Hematopoietic multipotent progenitor cell treated with erythropoietin and hydrocortisone succinate and interleukin-3 and kit ligand, for 4 days (in vitro differentiated cells): ENCODE results near the gene GIGYF2.

Source experiments
- DNase-seq: peaks from one replicate; pipeline ENCODE4 v3.0.0-alpha.2; 2015

The GIGYF2 gene

GRCh38 chr2:232883116-232883721 lies 186.1 kb downstream of the GIGYF2 start:
- DNase-seq, result no peak

DNA sequence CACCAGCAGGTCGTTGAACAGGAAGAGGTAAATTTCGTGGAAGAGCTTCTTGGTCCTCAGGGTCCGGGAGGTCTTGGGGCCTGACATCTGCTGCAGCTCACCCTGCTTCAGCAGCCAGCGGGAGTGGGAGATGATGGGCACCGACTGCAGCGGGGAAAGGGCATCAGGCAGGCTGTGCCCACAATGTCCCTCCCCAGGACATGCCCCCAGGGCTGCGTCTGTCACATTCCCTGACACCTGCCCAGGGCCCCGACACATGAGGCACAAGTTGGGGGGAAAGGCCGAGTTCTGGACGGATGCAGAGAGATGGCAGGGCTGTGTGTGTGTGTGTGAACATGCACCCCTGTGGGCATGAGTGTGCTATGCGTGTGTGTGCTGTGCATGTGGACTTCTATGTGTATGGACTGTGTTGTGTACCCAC lies 186.9 kb downstream of the GIGYF2 start:
- no peak for DNase-seq

DNA sequence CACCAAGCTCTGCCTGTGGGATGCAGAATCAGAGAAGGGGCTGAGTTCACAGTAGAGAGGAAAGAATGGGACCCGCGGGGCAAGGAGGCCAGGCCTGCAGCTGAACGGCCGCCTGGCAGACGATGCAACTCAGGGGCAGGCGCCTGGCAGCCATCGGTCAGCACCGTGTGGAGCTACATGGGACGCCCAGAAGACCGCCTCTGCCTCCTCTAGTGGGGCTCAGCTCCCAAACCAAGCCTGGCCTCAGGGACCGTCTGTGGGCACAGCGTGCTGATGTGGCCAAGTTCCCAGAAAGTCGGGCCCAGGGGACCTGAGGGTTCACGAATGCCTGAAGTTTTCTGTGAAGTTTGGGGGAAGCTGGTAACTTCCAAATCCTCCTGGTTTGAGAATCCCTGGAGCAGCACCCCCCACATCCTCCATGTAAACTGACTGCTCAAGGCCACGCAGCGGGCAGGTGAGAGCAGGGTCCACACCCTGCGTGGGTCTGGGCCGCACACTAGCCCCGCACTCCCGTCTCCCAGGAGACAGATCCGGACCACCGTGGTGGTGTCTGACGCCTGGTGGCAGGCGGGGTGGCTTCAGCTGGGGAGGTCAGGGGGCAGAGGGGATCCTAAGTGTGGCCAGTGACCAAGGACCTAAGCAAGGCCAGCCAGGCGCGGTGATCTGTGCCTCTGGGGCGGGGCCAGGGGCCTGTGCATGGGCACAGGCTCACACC lies 187.6 kb downstream of the GIGYF2 start:
- DNase-seq, result no peak

- no peak for DNase-seq
Observed at GRCh38 chr2:232885264-232885961, 188.3 kb downstream of the GIGYF2 start.

- no peak for DNase-seq
Observed at GRCh38 chr2:232886176-232886575, 189.0 kb downstream of the GIGYF2 start.

DNA sequence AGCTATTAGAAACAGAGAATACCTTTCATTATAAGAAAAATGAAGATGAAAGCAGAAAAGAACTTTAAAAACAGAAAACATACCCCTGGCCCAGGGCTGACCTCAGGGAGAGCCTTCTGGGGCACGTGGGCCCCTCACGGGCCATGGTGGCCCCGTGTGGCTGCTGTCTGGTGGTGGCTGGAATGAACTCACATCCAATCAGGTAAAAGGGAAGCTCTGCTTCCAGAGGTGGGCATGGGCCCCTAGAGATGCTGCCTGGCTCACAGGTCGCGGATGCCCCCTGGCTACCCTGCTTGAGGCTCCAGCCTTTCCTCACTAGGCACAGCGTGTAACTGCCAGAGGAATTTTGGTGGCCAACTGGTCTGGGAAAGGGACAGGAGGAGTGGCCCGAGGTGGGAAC lies 189.5 kb downstream of the GIGYF2 start:
- DNase-seq, result no peak

DNA sequence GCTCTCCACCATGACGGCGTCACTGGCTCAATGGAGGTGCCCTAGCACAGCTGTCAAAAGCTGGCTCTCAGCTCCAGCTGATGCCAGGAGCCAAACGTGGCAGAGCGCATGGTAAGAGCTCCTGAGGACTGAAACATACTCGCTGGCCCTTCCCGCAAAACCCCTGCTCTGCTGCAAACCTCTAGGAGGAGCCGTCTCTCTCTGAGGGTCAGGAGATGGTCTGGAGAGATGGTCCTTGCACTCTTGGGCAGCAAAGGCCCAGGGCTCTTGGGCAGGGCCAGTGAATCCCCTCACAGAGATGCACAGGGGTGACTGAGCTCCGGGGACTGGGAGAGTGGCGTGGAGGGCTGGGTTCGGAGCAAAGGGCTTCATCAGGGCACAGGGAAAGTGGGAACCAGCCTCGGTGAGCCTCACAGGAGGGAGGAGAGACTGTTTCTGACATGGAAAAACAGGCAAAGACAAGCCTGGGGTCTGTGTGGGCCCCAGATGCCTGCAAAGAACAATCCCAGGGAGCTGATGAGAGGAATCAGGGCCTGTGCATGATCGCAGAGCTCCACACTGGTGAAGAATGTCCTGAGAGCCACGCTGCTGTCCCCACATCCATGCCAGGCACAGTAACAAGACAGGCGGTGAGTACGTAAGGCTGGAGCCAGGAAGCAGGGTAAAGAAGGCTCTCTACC lies 190.2 kb downstream of the GIGYF2 start:
- DNase-seq, result no peak

DNA sequence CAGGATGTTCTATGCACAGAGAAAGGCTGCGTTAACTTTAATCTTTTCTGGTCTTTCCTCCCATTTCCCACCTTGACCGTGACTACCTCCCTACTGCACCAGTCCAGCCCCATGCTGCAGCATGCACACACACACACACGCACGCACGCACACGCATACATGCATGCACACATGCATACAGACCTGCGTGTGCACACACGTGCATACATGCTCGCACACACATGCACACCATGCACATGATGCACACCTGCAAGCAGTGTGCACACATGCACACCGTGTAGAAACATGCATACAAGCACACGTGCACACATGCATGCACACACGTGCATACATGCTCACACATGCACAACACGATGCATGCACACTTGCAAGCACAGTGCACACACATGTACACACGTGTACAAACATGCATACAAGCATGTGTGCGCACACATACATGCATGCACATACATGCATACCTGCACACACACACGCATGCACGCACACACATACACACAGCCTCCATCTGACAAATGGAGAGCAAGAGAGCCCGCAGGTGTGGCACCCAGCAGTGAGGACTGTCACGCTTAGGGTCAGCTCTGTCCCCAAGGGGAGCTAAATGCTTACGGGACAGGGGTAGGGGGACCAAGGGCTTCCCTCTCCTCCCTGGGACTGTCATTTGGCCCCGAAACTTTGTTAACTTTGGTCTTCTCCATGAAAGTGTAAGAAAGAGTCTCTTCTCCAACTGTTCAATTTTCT lies 191.1 kb downstream of the GIGYF2 start:
- no peak for DNase-seq

GRCh38 chr2:232888839-232889529 lies 191.9 kb downstream of the GIGYF2 start:
- no peak for DNase-seq

DNA sequence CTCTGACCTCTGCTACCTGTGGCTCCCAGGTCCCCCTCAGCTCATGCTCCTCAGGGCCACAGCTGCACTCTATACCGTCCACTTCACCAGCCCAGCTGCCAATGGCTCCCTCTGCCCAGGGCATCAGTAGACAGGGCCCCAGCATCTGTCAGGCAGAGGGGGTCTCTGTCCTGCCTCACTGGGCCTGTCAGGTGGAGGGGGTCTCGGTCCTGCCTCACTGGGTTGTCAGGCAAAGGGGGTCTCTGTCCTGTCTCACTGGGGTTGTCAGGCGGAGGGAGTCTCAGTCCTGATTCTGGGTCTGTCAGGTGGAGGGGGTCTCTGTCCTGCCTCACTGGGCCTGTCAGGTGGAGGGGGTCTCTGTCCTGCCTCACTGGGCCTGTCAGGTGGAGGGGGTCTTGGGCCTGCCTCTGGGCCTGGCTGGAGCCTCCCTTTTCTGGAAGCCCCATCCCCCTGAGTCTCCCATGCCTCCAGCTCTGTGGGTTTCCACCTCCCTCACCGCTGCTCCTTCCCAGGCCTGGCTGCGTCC lies 192.8 kb downstream of the GIGYF2 start:
- DNase-seq, result no peak

GRCh38 chr2:232890536-232890895 lies 193.4 kb downstream of the GIGYF2 start:
- DNase-seq, result no peak

DNA sequence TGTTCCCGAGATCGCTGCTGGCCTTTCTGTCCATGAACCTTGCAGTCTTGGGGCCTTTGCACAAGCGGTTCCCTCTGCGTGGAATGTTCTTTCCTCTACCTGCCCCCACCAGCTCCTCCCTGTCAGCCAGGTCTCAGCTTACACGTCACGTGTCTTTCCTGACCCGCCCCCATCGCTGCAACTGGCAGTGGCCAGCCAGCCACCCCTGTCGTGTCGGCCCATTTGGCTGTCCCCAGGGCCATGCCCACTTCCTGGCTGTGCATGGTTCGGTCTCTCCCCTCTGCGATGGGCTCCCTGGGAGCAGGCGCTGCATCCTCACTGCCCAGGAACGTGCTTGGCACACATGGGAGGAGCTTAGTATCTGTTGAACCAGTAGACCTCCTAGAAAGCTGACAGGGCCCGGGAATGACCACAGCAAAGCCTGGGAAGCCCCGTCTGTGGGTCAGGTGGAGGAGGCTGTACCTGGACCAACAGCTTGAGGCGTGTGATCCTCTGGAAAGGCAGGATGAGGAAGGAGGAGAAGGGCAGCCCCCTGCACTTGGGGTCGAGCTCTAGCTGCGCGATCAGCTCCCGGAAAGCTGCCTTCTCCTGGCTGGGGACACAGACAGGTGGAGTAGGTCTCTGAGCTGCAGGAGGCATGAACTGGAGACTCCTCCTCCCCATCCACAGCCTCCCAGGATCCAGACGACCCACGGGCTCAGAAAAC lies 193.9 kb downstream of the GIGYF2 start:
- DNase-seq, result no peak

DNA sequence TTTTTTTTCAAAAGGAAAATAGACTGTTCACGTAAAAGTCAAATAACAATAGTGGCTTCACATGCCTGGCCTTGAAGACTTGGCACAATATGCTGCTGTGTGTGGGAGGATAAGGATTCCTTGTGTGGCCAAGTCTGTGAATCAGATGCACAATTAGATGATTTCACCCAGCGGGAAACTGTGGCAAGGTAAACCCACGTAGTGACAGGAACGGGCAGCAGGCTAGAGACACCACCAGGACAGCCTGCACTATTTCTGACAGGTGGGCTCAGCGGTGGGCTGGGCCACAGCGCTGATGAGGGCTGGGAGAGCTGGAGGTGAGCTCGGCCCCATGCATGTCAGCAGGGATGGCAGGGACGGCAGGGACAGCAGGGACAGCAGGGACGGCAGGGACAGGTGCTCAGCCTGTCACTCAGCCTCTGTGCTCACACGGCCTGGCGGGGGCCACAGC lies 194.5 kb downstream of the GIGYF2 start:
- DNase-seq, result no peak

- no peak for DNase-seq
Observed at GRCh38 chr2:232892221-232892620, 195.1 kb downstream of the GIGYF2 start.

GRCh38 chr2:232892843-232893242 lies 195.7 kb downstream of the GIGYF2 start:
- DNase-seq, result no peak

DNA sequence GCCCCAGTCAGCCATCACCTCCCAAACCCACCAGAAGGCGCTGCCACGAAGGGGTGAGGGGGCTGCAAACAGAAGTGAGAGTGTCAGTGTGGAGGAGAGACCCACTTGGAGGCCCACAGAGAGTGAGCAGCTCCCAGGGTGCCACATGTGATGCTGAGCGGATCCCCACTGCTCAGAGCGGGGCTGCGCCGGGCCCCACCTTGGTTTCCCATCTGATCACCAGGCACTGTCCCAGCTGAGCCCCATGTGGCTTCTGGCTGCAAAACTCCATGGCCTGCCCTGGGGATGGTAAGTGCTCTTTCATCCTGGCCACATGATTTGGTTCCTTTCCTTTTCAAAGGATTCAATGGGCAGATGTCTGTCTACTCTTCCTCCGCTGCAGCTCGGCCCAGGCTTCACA lies 196.7 kb downstream of the GIGYF2 start:
- DNase-seq, result no peak

GRCh38 chr2:232894251-232894650 lies 197.1 kb downstream of the GIGYF2 start:
- DNase-seq, result no peak

DNA sequence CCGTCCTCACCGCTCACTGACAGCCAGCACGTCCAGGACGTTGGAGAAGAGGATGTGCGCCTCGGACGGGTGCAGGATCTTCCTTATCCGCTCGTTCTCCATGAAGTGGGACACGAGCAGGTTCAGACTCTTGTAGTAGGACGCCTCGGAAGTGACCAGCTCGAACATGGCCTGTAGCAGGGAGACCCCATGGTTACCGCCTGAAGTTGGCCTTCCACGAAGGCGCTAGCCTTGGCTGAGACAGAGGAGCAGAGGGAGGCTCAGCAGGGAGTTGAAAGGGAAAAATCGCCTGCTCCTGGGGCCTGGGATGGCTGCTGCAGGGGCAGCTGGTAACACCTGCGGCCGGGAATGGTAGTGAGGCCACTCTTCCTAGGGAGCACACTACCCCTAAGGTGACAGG lies 197.6 kb downstream of the GIGYF2 start:
- no peak for DNase-seq

- DNase-seq, result no peak
Observed at GRCh38 chr2:232896111-232896510, 199.0 kb downstream of the GIGYF2 start.

DNA sequence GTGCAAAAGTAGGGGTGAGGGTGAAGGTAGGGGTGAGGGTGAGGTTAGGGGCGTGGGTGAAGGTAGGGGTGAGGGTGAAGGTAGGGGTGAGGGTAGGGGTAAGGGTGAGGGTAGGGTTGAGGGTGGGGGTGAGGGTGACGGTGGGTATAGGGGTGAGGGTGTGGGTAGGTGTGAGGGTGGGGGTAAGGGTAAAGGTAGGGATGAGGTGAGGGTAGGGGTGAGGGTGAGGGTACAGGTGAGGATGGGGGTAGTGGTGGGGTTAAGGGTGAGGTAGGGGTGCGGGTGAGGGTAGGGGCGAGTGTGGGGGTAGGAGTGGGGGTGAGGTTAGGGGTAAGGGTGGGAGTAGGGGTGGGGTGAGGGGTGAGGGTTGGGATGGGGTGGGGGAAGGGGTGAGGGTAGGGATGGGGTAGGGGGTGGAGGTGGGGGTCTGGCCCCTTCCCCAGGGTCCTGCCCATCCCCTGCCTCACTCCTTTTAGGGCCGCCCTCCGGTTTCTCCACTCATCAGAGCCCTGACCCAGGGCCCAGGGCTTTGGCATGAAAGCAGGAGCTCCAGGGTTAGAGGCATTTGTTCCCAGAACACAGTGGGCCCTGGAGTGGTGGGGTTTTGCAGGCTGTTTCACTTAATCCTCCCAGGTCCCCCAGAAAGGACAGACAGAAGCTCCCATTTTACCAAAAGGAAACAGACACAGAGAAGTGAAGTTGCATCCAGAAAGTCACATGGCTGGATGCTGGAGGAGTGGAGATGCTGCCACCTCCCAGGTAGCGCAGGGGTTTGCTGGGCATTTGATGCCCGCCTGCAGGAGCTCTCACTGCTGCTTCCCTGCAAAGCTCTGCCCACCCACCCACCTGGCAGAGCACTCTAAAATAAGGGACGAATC lies 199.8 kb downstream of the GIGYF2 start:
- no peak for DNase-seq
